GM19239 (cell line): ENCODE results near the gene SENP2.
"Not testable (repeated sequence)": the region's sequence is repeated elsewhere in the genome, so short reads cannot be mapped to it uniquely, and the experiment has no call there.

Experiments used
- DNase-seq: peaks from one replicate; pipeline ENCODE4 v3.0.0; 2011; ENCODE audit warnings: low spot score; ENCODE audit not compliant: insufficient read length
- FAIRE-seq: peaks from 2 replicates; lab custom pipeline; 2011; peaks lifted over from hg19 to GRCh38; lab: Jason Lieb, UNC

SENP2 gene

GRCh38 chr3:185585859-185586685, at the start of gene SENP2:
TSS of gene SENP2 (plus strand) at chr3:185586295. CDS start at chr3:185586414, 119 bp downstream.
- peak; percentile 85 for DNase-seq
- FAIRE-seq, result peak; percentile 97

- FAIRE-seq (peak; percentile 99), DNase-seq (peak; percentile 73)
These were observed 48.6 kb upstream of the SENP2 start for GRCh38 chr3:185537369-185537970.

- DNase-seq, result no peak
- no peak for FAIRE-seq
These were observed 46.2 kb upstream of the SENP2 start for GRCh38 chr3:185539934-185540333.

GRCh38 chr3:185540695-185541094, 45.4 kb upstream of the SENP2 start:
- no peak for FAIRE-seq

GRCh38 chr3:185549122-185549521, 37.0 kb upstream of the SENP2 start:
- DNase-seq (no peak), FAIRE-seq (no peak)

More at GRCh38 chr3:185540695-185541094, 45.4 kb upstream of the SENP2 start:
- no peak for DNase-seq

GRCh38 chr3:185549651-185550111, 36.4 kb upstream of the SENP2 start:
- FAIRE-seq (no peak), DNase-seq (no peak)

- DNase-seq (peak; percentile 40), FAIRE-seq (peak; percentile 78)
These were observed 33.7 kb upstream of the SENP2 start, which contains the start of gene LIPH for GRCh38 chr3:185552358-185552877. TSS of gene LIPH (minus strand) at chr3:185552588. CDS start at chr3:185552471, 117 bp downstream.

- DNase-seq, result no peak
These were observed 31.0 kb upstream of the SENP2 start for GRCh38 chr3:185555101-185555501.

GRCh38 chr3:185555860-185556347, 30.2 kb upstream of the SENP2 start:
- FAIRE-seq, result no peak
- DNase-seq, result no peak

More at GRCh38 chr3:185555101-185555501, 31.0 kb upstream of the SENP2 start:
- FAIRE-seq, result no peak

GRCh38 chr3:185556640-185557039, 29.5 kb upstream of the SENP2 start:
- not testable (repeated sequence) for FAIRE-seq, DNase-seq

GRCh38 chr3:185558395-185558794, 27.7 kb upstream of the SENP2 start:
- DNase-seq, result no peak

GRCh38 chr3:185559706-185560090, 26.4 kb upstream of the SENP2 start:
- DNase-seq (no peak), FAIRE-seq (no peak)

More at GRCh38 chr3:185558395-185558794, 27.7 kb upstream of the SENP2 start:
- peak; percentile 62 for FAIRE-seq

GRCh38 chr3:185560676-185561075, 25.4 kb upstream of the SENP2 start:
- FAIRE-seq, result no peak
- no peak for DNase-seq

GRCh38 chr3:185561374-185561943, 24.6 kb upstream of the SENP2 start:
- DNase-seq, result no peak
- FAIRE-seq, result no peak

- no peak for DNase-seq
- no peak for FAIRE-seq
These were observed 24.1 kb upstream of the SENP2 start for GRCh38 chr3:185561958-185562357.

GRCh38 chr3:185572183-185572582, 13.9 kb upstream of the SENP2 start:
- no peak for FAIRE-seq
- DNase-seq, result no peak

GRCh38 chr3:185575108-185575869, 10.8 kb upstream of the SENP2 start:
- peak; percentile 98 for FAIRE-seq
- DNase-seq, result not testable (repeated sequence)

- no peak for DNase-seq
- no peak for FAIRE-seq
These were observed 3.9 kb upstream of the SENP2 start for GRCh38 chr3:185582236-185582635.

GRCh38 chr3:185582871-185583270, 3.2 kb upstream of the SENP2 start:
- FAIRE-seq (peak; percentile 55), DNase-seq (peak; percentile 37)

- FAIRE-seq (no peak), DNase-seq (no peak)
These were observed 2.2 kb upstream of the SENP2 start for GRCh38 chr3:185583925-185584324.
